Stimulated activated CD4-positive, alpha-beta T cell treated with anti-CD3 and anti-CD28 coated beads, TNF-alpha, amount 100 ng/mL, for 1 hour (primary cell): ENCODE measurements around the gene PCCA.

Experiments used
- DNase-seq, 3 donors: peaks; one replicate each; pipeline ENCODE4 v3.0.0-alpha.2; 2020; ENCODE audit warnings: low read depth in 3 of 3, low spot score in 1 of 3

PCCA gene

GRCh38 chr13:100458673-100459072, 369.8 kb downstream of the PCCA start:
- no peak for DNase-seq

- DNase-seq: no peak
Observed at GRCh38 chr13:100459747-100460146, 370.9 kb downstream of the PCCA start.

GRCh38 chr13:100460266-100460665, 371.4 kb downstream of the PCCA start:
- DNase-seq: no peak

- DNase-seq: no peak
Observed at GRCh38 chr13:100460791-100461190, 371.9 kb downstream of the PCCA start.

DNA sequence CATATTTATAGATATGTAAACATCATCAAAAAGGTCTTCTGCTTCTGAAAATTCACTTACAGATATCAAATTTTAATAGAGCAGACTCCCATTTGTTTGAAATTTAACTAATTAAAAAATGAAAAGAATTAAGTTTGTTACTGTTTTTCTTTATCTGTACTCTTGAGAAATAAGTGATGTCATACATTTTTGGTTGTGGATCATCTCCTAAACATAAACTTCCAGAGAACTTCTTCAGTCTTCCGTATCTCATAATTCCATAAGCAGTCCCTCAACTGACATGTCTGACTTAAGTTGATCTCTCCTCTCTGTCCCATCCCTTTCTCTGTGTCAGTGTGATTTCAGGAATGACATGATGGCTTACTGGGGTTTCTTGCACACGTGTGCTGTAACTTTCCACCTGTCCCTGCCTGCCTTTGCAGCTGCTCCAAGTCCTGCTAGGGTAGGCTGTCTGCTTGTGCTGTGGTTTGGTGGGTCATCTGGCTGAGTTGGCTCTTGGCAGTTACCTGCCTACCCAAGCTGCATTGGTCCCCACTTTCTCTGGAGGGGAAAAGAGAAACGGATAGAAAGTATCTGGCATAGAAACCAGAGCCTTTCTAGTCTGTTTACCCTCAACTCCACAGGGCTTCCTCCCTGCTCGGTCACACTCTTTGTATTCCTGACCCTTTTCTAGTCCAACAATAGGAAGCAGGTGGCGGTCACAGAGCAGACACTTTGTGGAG, 372.6 kb downstream of the PCCA start:
- DNase-seq: no peak

DNA sequence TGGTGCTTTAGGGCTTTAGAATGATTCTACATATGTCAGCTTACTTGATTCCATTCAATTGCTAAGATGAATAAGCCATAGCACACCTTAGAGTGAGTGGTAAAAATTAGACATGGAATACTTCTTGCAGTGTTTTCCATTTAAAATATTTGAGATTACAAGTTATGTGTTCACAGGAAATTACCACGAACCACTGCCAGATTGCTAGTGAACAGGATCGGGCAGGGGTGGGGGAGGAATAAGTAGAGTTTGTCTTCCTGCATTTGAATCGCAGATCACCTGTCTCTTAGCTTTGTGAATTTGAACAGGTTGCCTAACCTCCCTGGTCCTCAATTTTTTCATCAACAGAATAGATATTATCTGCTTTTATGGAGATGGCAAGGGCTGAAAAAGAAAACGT, 375.1 kb downstream of the PCCA start:
- DNase-seq: no peak

GRCh38 chr13:100465558-100465957, 376.7 kb downstream of the PCCA start:
- no peak for DNase-seq

DNA sequence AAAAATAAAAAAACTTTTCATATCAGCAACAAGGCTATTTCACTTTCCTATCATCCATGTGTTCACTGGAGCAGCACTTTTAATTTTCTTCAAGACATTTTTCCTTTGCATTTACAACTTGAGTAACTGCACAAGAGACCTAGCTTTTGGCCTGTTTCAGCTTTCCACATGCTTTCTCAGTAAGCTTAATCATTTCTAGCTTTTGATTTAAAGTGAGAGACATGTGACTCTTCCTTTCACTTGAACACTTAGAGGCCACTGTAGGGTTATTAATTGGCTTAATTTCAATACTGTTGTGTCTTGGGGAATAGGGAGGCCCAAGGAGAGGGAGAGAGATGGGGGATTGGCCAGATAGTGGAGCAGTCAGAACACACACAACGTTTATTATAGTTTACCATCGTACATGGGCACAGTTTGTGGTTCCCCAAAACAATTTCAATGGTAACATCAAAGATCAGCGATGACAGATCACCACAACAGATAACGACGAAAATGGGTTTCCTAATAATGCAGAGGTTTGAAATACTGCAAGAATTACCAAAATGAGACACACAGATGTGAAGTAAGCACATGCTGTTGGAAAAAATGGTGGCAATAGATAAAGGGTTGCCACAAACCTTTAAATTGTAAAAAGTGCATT, 382.1 kb downstream of the PCCA start:
- no peak for DNase-seq

GRCh38 chr13:100473087-100473486, 384.2 kb downstream of the PCCA start:
- DNase-seq: no peak

- DNase-seq: no peak
Observed at GRCh38 chr13:100473501-100474044, 384.7 kb downstream of the PCCA start.

- DNase-seq: no peak
Observed at GRCh38 chr13:100476963-100477362, 388.1 kb downstream of the PCCA start.

DNA sequence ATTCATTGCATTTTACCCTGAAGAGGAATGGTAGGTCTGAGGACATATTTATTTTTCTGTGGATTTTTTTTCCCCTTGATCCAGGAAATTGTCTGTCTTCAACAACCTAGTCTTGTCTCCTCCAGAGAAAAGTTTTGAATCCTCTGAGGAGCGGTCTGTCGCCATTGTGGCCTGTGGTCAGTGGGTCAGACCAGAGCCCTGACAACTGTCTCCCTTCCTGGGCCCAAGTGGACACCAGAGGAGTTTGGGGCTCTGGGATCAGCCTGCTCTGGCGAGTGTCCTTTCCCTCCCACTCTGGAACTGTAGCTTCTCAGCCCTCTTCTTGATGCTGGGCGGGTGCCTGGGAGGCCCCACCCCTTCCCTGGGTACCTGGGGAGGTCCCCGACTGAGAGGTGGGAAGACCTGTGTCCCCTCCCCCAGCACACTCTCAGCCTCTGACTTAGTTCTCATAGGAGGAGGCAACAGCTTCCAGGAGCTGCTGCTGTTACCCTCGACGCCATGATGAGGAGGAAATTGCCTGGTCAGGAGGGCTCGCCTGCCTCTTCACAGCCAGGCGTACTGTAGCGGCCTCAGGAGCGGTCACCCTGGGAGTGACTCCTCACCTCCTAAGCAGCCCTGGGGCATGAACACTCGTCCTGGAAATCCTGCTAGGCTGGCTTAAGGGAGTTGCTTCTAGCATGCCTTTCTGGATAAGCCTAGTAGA, 389.4 kb downstream of the PCCA start:
- no peak for DNase-seq

DNA sequence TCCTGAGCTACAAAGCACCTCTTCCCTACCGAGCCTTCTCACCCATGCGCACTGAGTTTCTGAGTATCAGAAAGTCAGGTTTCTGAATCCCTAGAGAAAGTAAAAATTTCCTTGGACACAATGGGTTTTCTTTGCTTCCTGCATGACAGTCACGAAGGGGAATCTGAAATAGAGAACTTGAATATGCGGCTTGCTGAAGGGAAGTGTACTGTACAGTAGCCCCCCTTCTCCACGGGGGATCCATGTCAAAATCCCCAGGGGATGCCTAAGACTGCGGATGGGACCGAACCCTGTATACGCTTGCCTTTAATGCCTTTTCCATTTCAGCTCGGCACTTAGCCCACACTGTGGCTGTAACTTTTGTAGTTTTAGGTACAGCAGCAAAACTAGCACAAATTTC, 391.8 kb downstream of the PCCA start:
- DNase-seq: no peak

DNA sequence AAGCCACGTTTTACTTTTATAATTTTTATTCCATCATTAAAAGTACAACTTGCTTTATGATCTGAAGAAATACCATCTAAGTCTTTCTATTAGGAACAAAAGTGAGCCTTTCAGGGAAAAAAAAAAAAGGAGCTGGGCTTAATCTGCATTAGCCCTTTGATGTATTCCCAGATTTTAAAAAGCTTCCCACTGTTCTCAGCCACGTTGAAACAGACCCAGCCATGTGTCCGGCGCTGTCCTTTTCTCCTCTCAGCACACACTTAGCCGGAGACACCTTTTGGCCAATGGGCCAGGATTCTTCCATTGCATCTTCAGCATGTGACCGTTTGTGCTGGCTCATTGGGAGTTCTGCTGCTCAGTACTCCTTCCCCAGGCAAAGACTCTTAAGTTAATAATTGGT, 394.2 kb downstream of the PCCA start:
- DNase-seq: no peak

- no peak for DNase-seq
Observed at GRCh38 chr13:100483841-100484381, 395.0 kb downstream of the PCCA start.

DNA sequence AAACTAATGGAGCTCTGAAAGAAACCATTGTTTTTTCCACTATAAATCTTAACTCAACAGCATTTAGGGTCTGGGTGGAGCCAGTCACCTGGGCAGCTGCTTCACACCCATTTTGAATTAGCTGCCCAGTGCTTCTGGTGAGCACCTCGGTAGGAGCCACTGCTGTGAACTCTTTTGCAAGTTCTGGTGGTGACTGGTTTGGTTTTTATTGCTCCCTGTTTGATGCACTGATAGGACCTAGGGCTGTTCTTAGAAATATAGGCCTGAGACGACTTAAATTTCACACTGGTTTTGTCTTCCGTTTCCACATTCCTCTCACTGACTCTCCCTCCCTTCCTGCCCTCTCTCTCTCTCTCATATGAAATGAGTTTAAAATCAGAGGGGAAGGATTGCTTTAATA, 395.8 kb downstream of the PCCA start:
- DNase-seq: no peak

- no peak for DNase-seq
Observed at GRCh38 chr13:100485265-100485664, 396.4 kb downstream of the PCCA start.

GRCh38 chr13:100490692-100491091, 401.8 kb downstream of the PCCA start:
- no peak for DNase-seq

DNA sequence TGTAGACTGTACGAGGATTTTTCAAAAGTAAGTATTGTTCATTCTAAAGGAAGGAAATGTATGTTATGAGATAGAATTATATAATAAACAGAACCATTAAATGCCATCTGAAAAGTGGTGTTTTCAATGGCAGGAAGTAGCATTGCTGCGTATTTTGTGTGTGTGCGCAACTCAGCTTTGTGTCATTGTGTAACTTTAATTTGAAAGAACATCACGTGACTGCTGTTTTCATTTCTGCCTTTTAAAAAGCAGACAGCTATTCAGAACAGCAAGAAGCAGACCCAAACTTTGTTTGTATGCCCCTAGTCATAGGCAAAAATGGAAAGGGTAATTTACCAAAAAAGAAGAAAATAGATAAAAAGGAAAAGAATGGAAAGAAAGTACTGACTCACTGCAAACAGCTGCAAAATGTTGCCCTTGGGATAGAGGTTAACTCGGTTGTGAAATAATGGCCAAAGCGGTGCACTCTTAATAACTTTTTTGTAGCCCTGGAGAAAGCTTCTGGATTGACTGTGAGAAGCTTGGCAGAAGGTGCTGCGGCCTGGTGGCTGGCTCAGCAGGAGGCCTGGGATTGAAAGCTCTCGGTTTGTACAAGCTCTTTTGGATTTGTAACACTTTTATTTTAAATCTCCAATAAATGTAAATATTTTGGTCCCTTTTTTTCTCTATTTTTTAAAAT, 402.4 kb downstream of the PCCA start:
- DNase-seq: no peak

- no peak for DNase-seq
Observed at GRCh38 chr13:100493418-100493817, 404.5 kb downstream of the PCCA start.

- DNase-seq: no peak
Observed at GRCh38 chr13:100495455-100495854, 406.6 kb downstream of the PCCA start.
